A549 (cell line): Measurements from ENCODE around the gene NPW. TPM values are rescaled to one million over a fixed set of nuclear protein-coding genes. Genes with fewer than 3 reads are reported as not detected.

Experiments used
- ATAC-seq, 2 experiments: fragments of 200-7000 bp in 1 of 2; fragments of >200 bp in 1 of 2; cut with Nextera tagmentation in 1 of 2; cut with Tn5 transposase in 1 of 2; 3 replicates each; pipeline versions ENCODE4 v1.8.0 to v1.9.1; 2018 to 2020; ENCODE audit warnings: mild to moderate bottlenecking in 1 of 2, moderate library complexity in 1 of 2
- CTCF ChIA-PET: fragments of 300-600 bp; sonication (Branson Sonifier 250); formaldehyde crosslinking; extraction: SDS; loops from one replicate; lab custom pipeline; 2021; ENCODE audit warnings: antibody characterized with exemption, inconsistent platforms; lab: Yijun Ruan, JAX
- POLR2A ChIA-PET: fragments of 350-600 bp; formaldehyde crosslinking; extraction: SDS; loops from one replicate; lab custom pipeline; 2021; ENCODE audit warnings: antibody characterized with exemption, inconsistent platforms; lab: Yijun Ruan, JAX
- DNase-seq, 2 experiments: peaks; one replicate each; pipeline versions ENCODE4 v3.0.0 to v3.0.0-alpha.2; 2011 to 2016; ENCODE audit warnings: low read depth in 1 of 2, low spot score in 1 of 2
- FAIRE-seq: peaks from 2 replicates; lab custom pipeline; 2011; peaks lifted over from hg19 to GRCh38; lab: Jason Lieb, UNC
- H3K27ac ChIP-seq, 2 experiments: fragments of >200 bp; sonication (Bioruptor Twin); formaldehyde crosslinking; 3 replicates each; pipeline ENCODE4 v1.5.1; 2016 to 2017
- H3K4me1 ChIP-seq: fragments of >200 bp; sonication (Bioruptor Twin); formaldehyde crosslinking; 3 replicates; pipeline ENCODE4 v1.6.1; 2016
- H3K4me2 ChIP-seq: fragments of >200 bp; sonication (Bioruptor Twin); formaldehyde crosslinking; 3 replicates; pipeline ENCODE4 v1.6.1; 2016
- H3K4me3 ChIP-seq: fragments of >200 bp; sonication (Bioruptor Twin); formaldehyde crosslinking; 3 replicates; pipeline ENCODE4 v1.5.1; 2016
- H3K9me3 ChIP-seq: fragments of >200 bp; sonication (Bioruptor Twin); formaldehyde crosslinking; 3 replicates; pipeline ENCODE4 v1.6.1; 2016
- BCL3 ChIP-seq: fragments of >200 bp; sonication (Bioruptor Twin); formaldehyde crosslinking; IDR thresholded peaks from 3 replicates; pipeline ENCODE4 v1.6.1; 2016
- CBX8 ChIP-seq: fragments of 200-600 bp; sonication (generic); IDR thresholded peaks from 2 replicates; pipeline ENCODE4 v1.6.1; 2016
- CEBPB ChIP-seq, 2 experiments: fragments of >200 bp in 1 of 2; sonication (Bioruptor Twin) in 1 of 2; formaldehyde crosslinking in 1 of 2; IDR thresholded peaks; 2 replicates each; pipeline ENCODE4 v1.6.1; 2012 to 2016
- CHD2 ChIP-seq: fragments of 150-350 bp; IDR thresholded peaks from 2 replicates; pipeline ENCODE4 v1.6.1; 2014; ENCODE audit warnings: low read length; ENCODE audit not compliant: partially characterized antibody
- CHD4 ChIP-seq: fragments of 200-600 bp; sonication (generic); IDR thresholded peaks from 2 replicates; pipeline ENCODE4 v1.6.1; 2016; ENCODE audit warnings: antibody characterized with exemption, mild to moderate bottlenecking, borderline replicate concordance
- EHMT2 ChIP-seq: fragments of 200-600 bp; sonication (generic); IDR thresholded peaks from 2 replicates; pipeline ENCODE4 v1.6.1; 2016; ENCODE audit warnings: antibody characterized with exemption, low read depth, mild to moderate bottlenecking, moderate library complexity
- EP300 ChIP-seq, 2 experiments: fragments of >200 bp; sonication (Bioruptor Twin); formaldehyde crosslinking; IDR thresholded peaks; 2 replicates in 1 of 2; 3 replicates in 1 of 2; pipeline ENCODE4 v1.6.1; 2016 to 2017
- ESRRA ChIP-seq: fragments of 150-350 bp; IDR thresholded peaks from 2 replicates; pipeline ENCODE4 v1.6.1; 2014; ENCODE audit warnings: mild to moderate bottlenecking, low read length, borderline replicate concordance
- FOSL2 ChIP-seq, 2 experiments: fragments of 450-650 bp in 1 of 2; fragments of >200 bp in 1 of 2; sonication (Bioruptor Twin) in 1 of 2; formaldehyde crosslinking; IDR thresholded peaks; 2 replicates each; pipeline versions ENCODE4 v1.5.0 to v1.6.1; 2016 to 2020; ENCODE audit warnings: mild to moderate bottlenecking in 1 of 2, moderate library complexity in 1 of 2
- FOXS1 ChIP-seq: fragments of 250-450 bp; sonication (Bioruptor Pico); IDR thresholded peaks from 2 replicates; pipeline ENCODE4 v1.5.0; 2020; ENCODE audit warnings: mild to moderate bottlenecking, moderate library complexity
- GATA3 ChIP-seq: IDR thresholded peaks from 2 replicates; pipeline ENCODE4 v1.6.1; 2012; ENCODE audit warnings: borderline replicate concordance
- HES2 ChIP-seq: fragments of >200 bp; sonication (Bioruptor Twin); formaldehyde crosslinking; IDR thresholded peaks from 2 replicates; pipeline ENCODE4 v1.6.1; 2016
- HOXB13 ChIP-seq: fragments of 250-450 bp; sonication (Bioruptor Pico); IDR thresholded peaks from 2 replicates; pipeline ENCODE4 v1.5.0; 2020; ENCODE audit warnings: low read depth, mild to moderate bottlenecking, moderate library complexity
- JUN ChIP-seq, 2 experiments: fragments of >200 bp; sonication (Bioruptor Twin); formaldehyde crosslinking; IDR thresholded peaks; 2 replicates in 1 of 2; 3 replicates in 1 of 2; pipeline ENCODE4 v1.6.1; 2016 to 2017
- JUNB ChIP-seq: fragments of >200 bp; sonication (Bioruptor Twin); formaldehyde crosslinking; IDR thresholded peaks from 2 replicates; pipeline ENCODE4 v1.6.1; 2016
- KDM5A ChIP-seq: fragments of 200-600 bp; sonication (generic); IDR thresholded peaks from 2 replicates; pipeline ENCODE4 v1.6.1; 2016; ENCODE audit warnings: antibody characterized with exemption, mild to moderate bottlenecking
- MAFK ChIP-seq: fragments of 450-650 bp; IDR thresholded peaks from 2 replicates; pipeline ENCODE4 v1.6.1; 2014; ENCODE audit not compliant: partially characterized antibody
- MYC ChIP-seq: IDR thresholded peaks from 2 replicates; pipeline ENCODE4 v1.6.1; 2012; ENCODE audit warnings: mild to moderate bottlenecking, inconsistent platforms, low read length, improper control_type of control experiment, borderline replicate concordance
- POLR2AphosphoS2 ChIP-seq: conservative IDR thresholded peaks from 2 replicates; pipeline ENCODE4 v1.6.1; 2012; ENCODE audit warnings: low read length, improper control_type of control experiment, inconsistent platforms
- RARB ChIP-seq: fragments of 250-450 bp; sonication (Bioruptor Pico); IDR thresholded peaks from 2 replicates; pipeline ENCODE4 v1.8.0; 2021; ENCODE audit warnings: mild to moderate bottlenecking, moderate library complexity
- RNF2 ChIP-seq: fragments of 200-600 bp; sonication (generic); IDR thresholded peaks from 2 replicates; pipeline ENCODE4 v1.6.1; 2016; ENCODE audit warnings: low read depth, mild to moderate bottlenecking, antibody characterized with exemption, moderate library complexity, borderline replicate concordance
- SMC3 ChIP-seq: fragments of >200 bp; sonication (Bioruptor Twin); formaldehyde crosslinking; IDR thresholded peaks from 3 replicates; pipeline ENCODE4 v1.6.1; 2018; ENCODE audit warnings: inconsistent platforms
- SREBF2 ChIP-seq: fragments of 450-650 bp; IDR thresholded peaks from 2 replicates; pipeline ENCODE4 v1.6.1; 2014; ENCODE audit warnings: mild to moderate bottlenecking, moderate library complexity
- ZFP36 ChIP-seq: fragments of 450-650 bp; IDR thresholded peaks from 2 replicates; pipeline ENCODE4 v1.6.1; 2014; ENCODE audit warnings: borderline replicate concordance; ENCODE audit not compliant: partially characterized antibody
- WGBS: methylation state at CpG from one replicate; pipeline ENCODE4 v1.1.6; 2017; ENCODE audit errors: missing lambda C conversion rate; 5-methylcytosine and 5-hydroxymethylcytosine counted together
- polyA plus RNA-seq, 4 experiments: library from polyadenylated mRNA; depleted of rRNA in 3 of 4; stranded (reverse); fragments of >200 nt; fragmentation: RNase III in 1 of 4; extraction: RNeasy Plus Mini Kit Qiagen cat#74134 plus additional on column Dnase treatment in 1 of 4; gene quantifications; 2 replicates in 3 of 4; 3 replicates in 1 of 4; pipeline ENCODE4 v1.2.3, GENCODE V29; 2011 to 2017
- TF ChIP-seq, protein P1 (sequence below): fragments of 250-450 bp; sonication (Bioruptor Pico); IDR thresholded peaks from 2 replicates; pipeline ENCODE4 v1.5.0; 2021; ENCODE audit warnings: mild to moderate bottlenecking, moderate library complexity, borderline replicate concordance
- TF ChIP-seq, protein P2 (sequence below): IDR thresholded peaks from 2 replicates; pipeline ENCODE4 v1.6.1; 2012
- TF ChIP-seq, protein P3 (sequence below): IDR thresholded peaks from 2 replicates; pipeline ENCODE4 v1.6.1; 2012; ENCODE audit warnings: low read depth, borderline replicate concordance

Gene NPW
- polyA plus RNA-seq, 2 of the 4 experiments (the other 2 are of a cell fraction) = 0.26 to 1.0 TPM

DNA sequence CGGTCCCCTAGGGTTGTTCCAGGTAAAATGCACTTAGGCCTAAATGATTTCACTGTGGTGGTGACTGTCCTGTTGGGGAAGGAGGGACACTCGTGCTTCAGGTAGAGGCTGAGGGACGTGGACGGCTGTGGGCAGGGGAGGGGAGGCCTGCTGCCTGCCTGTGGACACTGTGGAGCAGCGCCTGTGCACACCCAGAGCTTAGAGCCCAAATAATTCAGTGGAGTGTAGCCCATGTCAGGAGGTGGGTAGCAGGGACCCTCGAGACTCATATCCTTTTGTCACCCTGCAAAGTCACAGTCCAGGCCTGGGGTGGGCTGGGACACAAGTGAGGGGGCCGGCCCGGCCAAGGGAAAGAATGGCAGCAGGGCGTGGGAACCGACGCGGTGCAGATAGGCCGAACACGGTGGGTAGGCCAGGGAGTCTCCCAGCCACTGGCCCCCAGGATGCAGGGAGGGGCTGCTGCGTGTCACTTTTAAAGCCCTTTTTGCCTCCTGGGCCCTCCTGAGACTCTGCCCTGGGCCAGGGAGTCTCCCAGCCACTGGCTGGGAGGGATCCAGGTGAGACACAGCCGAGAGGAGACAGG is 6.4 kb downstream of the NPW start:
- H3K4me1 ChIP-seq = peaks cover 34% of the 10 kb centered on the region
- WGBS = 83% methylated on average over 15 of the region's 16 CpGs
- peak overlapping the region; percentile 97 for H3K4me2 ChIP-seq
- FAIRE-seq = no peak
- no peak for ATAC-seq
- CTCF ChIA-PET = interaction anchor here (0.6 to 7.8 kb wide), 7 partner anchors 10 to 425 kb away, joined by 3 to 117 read pairs (median 4); partner anchors contain the start of genes ECI1 and PKD1
- H3K27ac ChIP-seq = peak overlapping the region; percentile 81 to 88
- no peaks in the 10 kb centered on the region for H3K9me3 ChIP-seq
- TF ChIP-seq SREBF2 = no peak
- TF ChIP-seq, protein P1, sequence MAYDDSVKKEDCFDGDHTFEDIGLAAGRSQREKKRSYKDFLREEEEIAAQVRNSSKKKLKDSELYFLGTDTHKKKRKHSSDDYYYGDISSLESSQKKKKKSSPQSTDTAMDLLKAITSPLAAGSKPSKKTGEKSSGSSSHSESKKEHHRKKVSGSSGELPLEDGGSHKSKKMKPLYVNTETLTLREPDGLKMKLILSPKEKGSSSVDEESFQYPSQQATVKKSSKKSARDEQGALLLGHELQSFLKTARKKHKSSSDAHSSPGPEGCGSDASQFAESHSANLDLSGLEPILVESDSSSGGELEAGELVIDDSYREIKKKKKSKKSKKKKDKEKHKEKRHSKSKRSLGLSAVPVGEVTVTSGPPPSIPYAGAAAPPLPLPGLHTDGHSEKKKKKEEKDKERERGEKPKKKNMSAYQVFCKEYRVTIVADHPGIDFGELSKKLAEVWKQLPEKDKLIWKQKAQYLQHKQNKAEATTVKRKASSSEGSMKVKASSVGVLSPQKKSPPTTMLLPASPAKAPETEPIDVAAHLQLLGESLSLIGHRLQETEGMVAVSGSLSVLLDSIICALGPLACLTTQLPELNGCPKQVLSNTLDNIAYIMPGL (CRISPR knock-in tag) = no peak
- TF ChIP-seq EHMT2 = no peak
- TF ChIP-seq HES2 = no peak
- TF ChIP-seq HOXB13 (CRISPR knock-in tag) = no peak
- no peak for TF ChIP-seq CEBPB (IDR thresholded peaks at IDR 0.05)
- TF ChIP-seq JUN (IDR thresholded peaks at IDR 0.05) = no peak
- no peak for TF ChIP-seq ZFP36
- TF ChIP-seq CHD4 = no peak
- no peak for TF ChIP-seq CHD2
- no peak for TF ChIP-seq FOSL2 (IDR thresholded peaks at IDR 0.05)
- no peak for TF ChIP-seq FOSL2 (CRISPR knock-in tag; IDR thresholded peaks at IDR 0.05)
- TF ChIP-seq, protein P2, sequence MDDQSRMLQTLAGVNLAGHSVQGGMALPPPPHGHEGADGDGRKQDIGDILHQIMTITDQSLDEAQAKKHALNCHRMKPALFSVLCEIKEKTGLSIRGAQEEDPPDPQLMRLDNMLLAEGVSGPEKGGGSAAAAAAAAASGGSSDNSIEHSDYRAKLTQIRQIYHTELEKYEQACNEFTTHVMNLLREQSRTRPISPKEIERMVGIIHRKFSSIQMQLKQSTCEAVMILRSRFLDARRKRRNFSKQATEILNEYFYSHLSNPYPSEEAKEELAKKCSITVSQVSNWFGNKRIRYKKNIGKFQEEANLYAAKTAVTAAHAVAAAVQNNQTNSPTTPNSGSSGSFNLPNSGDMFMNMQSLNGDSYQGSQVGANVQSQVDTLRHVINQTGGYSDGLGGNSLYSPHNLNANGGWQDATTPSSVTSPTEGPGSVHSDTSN = no peak
- TF ChIP-seq RNF2 = no peak
- no peak for TF ChIP-seq MAFK
- no peak for TF ChIP-seq KDM5A
- TF ChIP-seq RARB (CRISPR knock-in tag) = no peak
- H3K4me3 ChIP-seq = peak overlapping the region; percentile 82
- DNase-seq = no peak
- POLR2A ChIA-PET = no interaction called here

- Histone ChIP-seq H3K9me3 (no peaks in the 10 kb centered on the region), H3K27ac (peak within 1 kb of the TSS; percentile 81 to 88), H3K4me2 (peak within 1 kb of the TSS; percentile 97), H3K4me3 (peak within 1 kb of the TSS; percentile 82), H3K4me1 (peaks cover 34% of the 10 kb centered on the region)
- FAIRE-seq (no peak), ATAC-seq (peak; percentile 7 to 31; a peak in 3 of 6 replicates), DNase-seq (no peak)
- TF ChIP-seq GATA3 (no peak), MYC (no peak), CHD2 (no peak), JUN (IDR thresholded peaks at IDR 0.05) (0 out of 5 replicates have a peak, but pooled peaks of 1 of the 2 experiments have one; percentile 28), POLR2AphosphoS2 (no peak), SMC3 (no peak), BCL3 (0 out of 3 replicates have a peak, but pooled peaks have one; percentile 36), MAFK (no peak), JUNB (no peak), KDM5A (no peak), ESRRA (no peak), CBX8 (no peak), FOXS1 (CRISPR knock-in tag) (no peak), EP300 (IDR thresholded peaks at IDR 0.05) (no peak)
- TF ChIP-seq, protein P3, sequence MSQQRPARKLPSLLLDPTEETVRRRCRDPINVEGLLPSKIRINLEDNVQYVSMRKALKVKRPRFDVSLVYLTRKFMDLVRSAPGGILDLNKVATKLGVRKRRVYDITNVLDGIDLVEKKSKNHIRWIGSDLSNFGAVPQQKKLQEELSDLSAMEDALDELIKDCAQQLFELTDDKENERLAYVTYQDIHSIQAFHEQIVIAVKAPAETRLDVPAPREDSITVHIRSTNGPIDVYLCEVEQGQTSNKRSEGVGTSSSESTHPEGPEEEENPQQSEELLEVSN = no peak
- CTCF ChIA-PET = interaction anchor here (0.6 to 7.8 kb wide), 4 partner anchors 10 to 112 kb away, joined by 3 to 117 read pairs (median 6); partner anchors contain the start of gene PKD1
- WGBS = 36% methylated on average over 9 of the region's 59 CpGs
- POLR2A ChIA-PET = interaction anchor here (0.6 to 1.4 kb wide), 2 partner anchors 14 to 129 kb away, joined by 3 to 8 read pairs; partner anchors contain the start of gene TRAF7
Observed at GRCh38 chr16:2026461-2027023, 7.0 kb downstream of the NPW start, which contains the start of gene NHERF2. Gene NHERF2, plus strand, starts transcription at chr16:2026902. Its CDS starts 104 bp downstream, at chr16:2027006.
